ENCODE measurements around the gene AREG.

The AREG gene

GRCh38 chr4:74455361-74456055 lies 10.6 kb downstream of the AREG start:
- TF ChIP-seq, protein P1, sequence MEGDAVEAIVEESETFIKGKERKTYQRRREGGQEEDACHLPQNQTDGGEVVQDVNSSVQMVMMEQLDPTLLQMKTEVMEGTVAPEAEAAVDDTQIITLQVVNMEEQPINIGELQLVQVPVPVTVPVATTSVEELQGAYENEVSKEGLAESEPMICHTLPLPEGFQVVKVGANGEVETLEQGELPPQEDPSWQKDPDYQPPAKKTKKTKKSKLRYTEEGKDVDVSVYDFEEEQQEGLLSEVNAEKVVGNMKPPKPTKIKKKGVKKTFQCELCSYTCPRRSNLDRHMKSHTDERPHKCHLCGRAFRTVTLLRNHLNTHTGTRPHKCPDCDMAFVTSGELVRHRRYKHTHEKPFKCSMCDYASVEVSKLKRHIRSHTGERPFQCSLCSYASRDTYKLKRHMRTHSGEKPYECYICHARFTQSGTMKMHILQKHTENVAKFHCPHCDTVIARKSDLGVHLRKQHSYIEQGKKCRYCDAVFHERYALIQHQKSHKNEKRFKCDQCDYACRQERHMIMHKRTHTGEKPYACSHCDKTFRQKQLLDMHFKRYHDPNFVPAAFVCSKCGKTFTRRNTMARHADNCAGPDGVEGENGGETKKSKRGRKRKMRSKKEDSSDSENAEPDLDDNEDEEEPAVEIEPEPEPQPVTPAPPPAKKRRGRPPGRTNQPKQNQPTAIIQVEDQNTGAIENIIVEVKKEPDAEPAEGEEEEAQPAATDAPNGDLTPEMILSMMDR (IDR thresholded peaks at IDR 0.05; ENCODE audit: low read depth, low read length, missing control alignments), result no peak
- DNase-seq (ENCODE audit: low read depth), result no peak
- H3K4me3 ChIP-seq (ENCODE audit: low read depth, low read length), result no peak overlapping the region
- in situ Hi-C loops (cut with HindIII; ENCODE audit: low sequenced_read_pairs), result no loop called here

DNA sequence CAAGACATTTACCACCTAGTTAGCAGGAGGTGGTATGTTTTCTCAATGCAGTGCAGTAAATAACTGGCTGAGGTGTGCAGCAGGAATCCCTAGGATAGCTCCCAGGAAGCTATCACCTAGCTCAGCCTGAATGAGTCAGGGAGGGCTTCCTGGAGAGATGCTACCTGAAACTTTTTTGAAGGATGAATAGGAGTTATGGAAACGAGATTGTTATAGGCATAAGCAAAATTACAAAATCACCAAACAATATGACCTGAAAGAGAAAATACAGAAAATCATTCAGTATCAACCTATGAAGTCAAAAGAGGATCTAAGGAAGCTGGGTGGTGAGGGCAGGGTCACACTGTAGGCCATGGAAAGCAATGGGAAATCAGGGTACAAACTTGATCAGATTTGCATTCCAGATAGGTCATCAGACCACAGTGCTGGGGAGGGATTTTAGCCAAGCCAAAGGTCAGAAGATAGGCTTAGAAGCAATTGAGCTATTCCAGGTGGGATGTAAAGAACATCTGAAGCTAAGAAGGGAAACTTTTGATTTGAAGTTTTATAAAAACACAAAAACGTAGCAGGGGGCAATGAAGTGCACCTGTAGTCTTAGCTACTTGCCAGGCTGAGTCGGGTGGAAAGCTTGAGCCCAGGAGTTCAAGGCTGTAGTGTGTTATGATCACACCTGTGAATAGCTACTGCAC lies 11.3 kb downstream of the AREG start:
- TF ChIP-seq, protein P1 (IDR thresholded peaks at IDR 0.05; ENCODE audit: low read depth, low read length, missing control alignments), result no peak
- no peak overlapping the region for H3K4me3 ChIP-seq (ENCODE audit: low read depth, low read length)
- in situ Hi-C loops (cut with HindIII; ENCODE audit: low sequenced_read_pairs), result no loop called here
- no peak for DNase-seq (ENCODE audit: low read depth)

GRCh38 chr4:74456849-74457395 lies 12.0 kb downstream of the AREG start:
- no peak overlapping the region for H3K4me3 ChIP-seq (ENCODE audit: low read depth, low read length)
- TF ChIP-seq, protein P1 (IDR thresholded peaks at IDR 0.05; ENCODE audit: low read depth, low read length, missing control alignments), result no peak
- DNase-seq (ENCODE audit: low read depth), result no peak
- in situ Hi-C loops (cut with HindIII; ENCODE audit: low sequenced_read_pairs), result no loop called here

DNA sequence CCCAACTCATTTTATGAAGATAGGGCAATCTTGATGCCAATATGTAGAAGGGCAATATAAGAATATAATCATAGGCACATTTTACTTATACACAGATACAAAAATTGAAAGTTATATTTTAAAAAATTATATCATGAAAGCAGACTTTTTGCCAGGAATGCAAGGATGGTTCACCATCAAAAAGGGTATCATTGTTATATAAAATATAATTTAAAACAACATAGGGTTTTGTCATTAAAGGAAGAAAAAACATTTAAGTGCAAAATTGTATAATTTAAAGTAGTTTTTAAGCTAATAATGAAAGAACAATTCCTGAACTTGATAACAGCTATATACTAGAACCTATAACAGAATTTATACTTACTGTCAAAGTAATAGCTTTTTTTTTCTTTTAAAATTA lies 15.9 kb downstream of the AREG start:
- TF ChIP-seq, protein P1 (IDR thresholded peaks at IDR 0.05; ENCODE audit: low read depth, low read length, missing control alignments), result no peak

DNA sequence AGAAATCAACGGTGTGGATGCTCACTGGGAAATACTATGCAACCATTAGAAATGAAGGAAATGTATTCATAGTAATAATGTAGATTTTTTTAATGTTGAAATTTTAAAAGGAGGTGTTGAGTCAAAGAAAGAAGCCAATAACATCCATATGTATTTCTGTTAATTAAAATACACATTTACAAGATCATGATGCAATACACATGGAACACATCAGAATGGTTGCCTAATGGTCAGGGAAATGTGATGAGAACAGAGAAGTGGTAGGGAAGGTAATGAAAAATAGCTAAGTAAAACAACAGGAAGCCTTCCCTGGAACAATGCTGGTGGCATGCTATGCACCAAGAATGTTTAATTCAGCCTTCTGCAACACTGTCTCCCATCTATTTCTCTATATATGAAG lies 18.2 kb downstream of the AREG start:
- no peak for DNase-seq (ENCODE audit: low read depth)
- TF ChIP-seq, protein P1 (IDR thresholded peaks at IDR 0.05; ENCODE audit: low read depth, low read length, missing control alignments), result no peak
- H3K4me3 ChIP-seq (ENCODE audit: low read depth, low read length), result no peak overlapping the region
- in situ Hi-C loops (cut with HindIII; ENCODE audit: low sequenced_read_pairs), result no loop called here

More for the DNA sequence above, 15.9 kb downstream of the AREG start:
- no peak for DNase-seq (ENCODE audit: low read depth)
- H3K4me3 ChIP-seq (ENCODE audit: low read depth, low read length), result no peak overlapping the region
- in situ Hi-C loops (cut with HindIII; ENCODE audit: low sequenced_read_pairs), result no loop called here

- in situ Hi-C loops (cut with HindIII; ENCODE audit: low sequenced_read_pairs), result no loop called here
- DNase-seq (ENCODE audit: low read depth), result no peak
- no peak overlapping the region for H3K4me3 ChIP-seq (ENCODE audit: low read depth, low read length)
- TF ChIP-seq, protein P1 (IDR thresholded peaks at IDR 0.05; ENCODE audit: low read depth, low read length, missing control alignments), result no peak
These were observed 19.4 kb downstream of the AREG start for GRCh38 chr4:74464291-74464690.
